A549 (cell line): ENCODE data around the gene NCEH1. TPM values are rescaled to one million over a fixed set of nuclear protein-coding genes. Genes with fewer than 3 reads are reported as not detected.
"Not testable (repeated sequence)": the region's sequence is repeated elsewhere in the genome, so short reads cannot be mapped to it uniquely, and the experiment has no call there.

Experiments
- ATAC-seq, 2 experiments: fragments of 200-7000 bp in 1 of 2; fragments of >200 bp in 1 of 2; cut with Nextera tagmentation in 1 of 2; cut with Tn5 transposase in 1 of 2; 3 replicates each; pipeline versions ENCODE4 v1.8.0 to v1.9.1; 2018 to 2020; ENCODE audit warnings: mild to moderate bottlenecking in 1 of 2, moderate library complexity in 1 of 2
- CTCF ChIA-PET: fragments of 300-600 bp; sonication (Branson Sonifier 250); formaldehyde crosslinking; extraction: SDS; loops from one replicate; lab custom pipeline; 2021; ENCODE audit warnings: antibody characterized with exemption, inconsistent platforms; lab: Yijun Ruan, JAX
- POLR2A ChIA-PET: fragments of 350-600 bp; formaldehyde crosslinking; extraction: SDS; loops from one replicate; lab custom pipeline; 2021; ENCODE audit warnings: antibody characterized with exemption, inconsistent platforms; lab: Yijun Ruan, JAX
- DNase-seq, 2 experiments: peaks; one replicate each; pipeline versions ENCODE4 v3.0.0 to v3.0.0-alpha.2; 2011 to 2016; ENCODE audit warnings: low read depth in 1 of 2, low spot score in 1 of 2
- FAIRE-seq: peaks from 2 replicates; lab custom pipeline; 2011; peaks lifted over from hg19 to GRCh38; lab: Jason Lieb, UNC
- H3K27ac ChIP-seq, 2 experiments: fragments of >200 bp; sonication (Bioruptor Twin); formaldehyde crosslinking; 3 replicates each; pipeline ENCODE4 v1.5.1; 2016 to 2017
- H3K4me1 ChIP-seq: fragments of >200 bp; sonication (Bioruptor Twin); formaldehyde crosslinking; 3 replicates; pipeline ENCODE4 v1.6.1; 2016
- H3K4me2 ChIP-seq: fragments of >200 bp; sonication (Bioruptor Twin); formaldehyde crosslinking; 3 replicates; pipeline ENCODE4 v1.6.1; 2016
- H3K4me3 ChIP-seq: fragments of >200 bp; sonication (Bioruptor Twin); formaldehyde crosslinking; 3 replicates; pipeline ENCODE4 v1.5.1; 2016
- H3K9me3 ChIP-seq: fragments of >200 bp; sonication (Bioruptor Twin); formaldehyde crosslinking; 3 replicates; pipeline ENCODE4 v1.6.1; 2016
- CEBPB ChIP-seq, 2 experiments: fragments of >200 bp in 1 of 2; sonication (Bioruptor Twin) in 1 of 2; formaldehyde crosslinking in 1 of 2; IDR thresholded peaks; 2 replicates each; pipeline ENCODE4 v1.6.1; 2012 to 2016
- CTCF ChIP-seq: fragments of >200 bp; sonication (Bioruptor Twin); formaldehyde crosslinking; IDR thresholded peaks from 3 replicates; pipeline ENCODE4 v1.5.1; 2016
- EP300 ChIP-seq, 2 experiments: fragments of >200 bp; sonication (Bioruptor Twin); formaldehyde crosslinking; IDR thresholded peaks; 2 replicates in 1 of 2; 3 replicates in 1 of 2; pipeline ENCODE4 v1.6.1; 2016 to 2017
- FOSB ChIP-seq: fragments of 250-450 bp; sonication (Bioruptor Pico); IDR thresholded peaks from 2 replicates; pipeline ENCODE4 v1.5.0; 2020; ENCODE audit warnings: mild to moderate bottlenecking, moderate library complexity
- FOSL2 ChIP-seq, 2 experiments: fragments of 450-650 bp in 1 of 2; fragments of >200 bp in 1 of 2; sonication (Bioruptor Twin) in 1 of 2; formaldehyde crosslinking; IDR thresholded peaks; 2 replicates each; pipeline versions ENCODE4 v1.5.0 to v1.6.1; 2016 to 2020; ENCODE audit warnings: mild to moderate bottlenecking in 1 of 2, moderate library complexity in 1 of 2
- HEYL ChIP-seq: fragments of 250-450 bp; sonication (Bioruptor Pico); IDR thresholded peaks from 2 replicates; pipeline ENCODE4 v1.8.0; 2021; ENCODE audit warnings: mild to moderate bottlenecking, moderate library complexity
- HOXA7 ChIP-seq: fragments of 250-450 bp; sonication (Bioruptor Pico); IDR thresholded peaks from 2 replicates; pipeline ENCODE4 v1.5.0; 2020; ENCODE audit warnings: mild to moderate bottlenecking, moderate library complexity
- JUN ChIP-seq, 2 experiments: fragments of >200 bp; sonication (Bioruptor Twin); formaldehyde crosslinking; IDR thresholded peaks; 2 replicates in 1 of 2; 3 replicates in 1 of 2; pipeline ENCODE4 v1.6.1; 2016 to 2017
- JUNB ChIP-seq: fragments of >200 bp; sonication (Bioruptor Twin); formaldehyde crosslinking; IDR thresholded peaks from 2 replicates; pipeline ENCODE4 v1.6.1; 2016
- MAX ChIP-seq: IDR thresholded peaks from 2 replicates; pipeline ENCODE4 v1.6.1; 2012
- NPAS2 ChIP-seq: fragments of 250-450 bp; sonication (Bioruptor Pico); IDR thresholded peaks from 2 replicates; pipeline ENCODE4 v1.8.0; 2022; ENCODE audit warnings: mild to moderate bottlenecking, moderate library complexity, borderline replicate concordance
- PBX3 ChIP-seq: IDR thresholded peaks from 2 replicates; pipeline ENCODE4 v1.6.1; 2012
- PHF8 ChIP-seq: fragments of 200-600 bp; sonication (generic); IDR thresholded peaks from 2 replicates; pipeline ENCODE4 v1.6.1; 2016; ENCODE audit warnings: low read depth, mild to moderate bottlenecking, antibody characterized with exemption, moderate library complexity, borderline replicate concordance
- POLR2A ChIP-seq: IDR thresholded peaks from 2 replicates; pipeline ENCODE4 v1.6.1; 2012; ENCODE audit warnings: mild to moderate bottlenecking, low read length
- RAD21 ChIP-seq, 2 experiments: fragments of >200 bp in 1 of 2; sonication (Bioruptor Twin) in 1 of 2; formaldehyde crosslinking in 1 of 2; IDR thresholded peaks in 1 of 2; conservative IDR thresholded peaks in 1 of 2; 2 replicates in 1 of 2; 3 replicates in 1 of 2; pipeline ENCODE4 v1.6.1; 2012 to 2018; ENCODE audit warnings: inconsistent platforms in 1 of 2
- SMC3 ChIP-seq: fragments of >200 bp; sonication (Bioruptor Twin); formaldehyde crosslinking; IDR thresholded peaks from 3 replicates; pipeline ENCODE4 v1.6.1; 2018; ENCODE audit warnings: inconsistent platforms
- WGBS: methylation state at CpG from one replicate; pipeline ENCODE4 v1.1.6; 2017; ENCODE audit errors: missing lambda C conversion rate; 5-methylcytosine and 5-hydroxymethylcytosine counted together
- polyA minus RNA-seq: library from RNA; depleted of rRNA, polyadenylated mRNA; stranded (reverse); fragments of >200 nt; gene quantifications from 2 replicates; pipeline ENCODE4 v1.2.3, GENCODE V29; 2011; rRNA and poly(A)+ RNA removed
- polyA plus RNA-seq, 4 experiments: library from polyadenylated mRNA; depleted of rRNA in 3 of 4; stranded (reverse); fragments of >200 nt; fragmentation: RNase III in 1 of 4; extraction: RNeasy Plus Mini Kit Qiagen cat#74134 plus additional on column Dnase treatment in 1 of 4; gene quantifications; 2 replicates in 3 of 4; 3 replicates in 1 of 4; pipeline ENCODE4 v1.2.3, GENCODE V29; 2011 to 2017
- TF ChIP-seq, protein P1 (sequence below): IDR thresholded peaks from 2 replicates; pipeline ENCODE4 v1.6.1; 2012; ENCODE audit warnings: low read depth, borderline replicate concordance
- TF ChIP-seq, protein P2 (sequence below): fragments of >200 bp; sonication (Bioruptor Twin); formaldehyde crosslinking; IDR thresholded peaks from 3 replicates; pipeline ENCODE4 v1.6.1; 2016

The NCEH1 gene
- 32.2 and 33.2 TPM in 2 replicates for polyA plus RNA-seq (2011; rRNA removed)
- polyA plus RNA-seq (2012; cell fraction: cytosol; rRNA removed) = 10.6 and 12.9 TPM in 2 replicates
- 12.4 TPM in 2 replicates for polyA plus RNA-seq (2012; cell fraction: nucleus; rRNA removed)
- 20.7 to 25.8 TPM (median 21.4 TPM) in 3 replicates for polyA plus RNA-seq (2017; fragmentation: RNase III; extraction: RNeasy Plus Mini Kit Qiagen cat#74134 plus additional on column Dnase treatment)
- 34.7 and 36.7 TPM in 2 replicates for polyA minus RNA-seq

DNA sequence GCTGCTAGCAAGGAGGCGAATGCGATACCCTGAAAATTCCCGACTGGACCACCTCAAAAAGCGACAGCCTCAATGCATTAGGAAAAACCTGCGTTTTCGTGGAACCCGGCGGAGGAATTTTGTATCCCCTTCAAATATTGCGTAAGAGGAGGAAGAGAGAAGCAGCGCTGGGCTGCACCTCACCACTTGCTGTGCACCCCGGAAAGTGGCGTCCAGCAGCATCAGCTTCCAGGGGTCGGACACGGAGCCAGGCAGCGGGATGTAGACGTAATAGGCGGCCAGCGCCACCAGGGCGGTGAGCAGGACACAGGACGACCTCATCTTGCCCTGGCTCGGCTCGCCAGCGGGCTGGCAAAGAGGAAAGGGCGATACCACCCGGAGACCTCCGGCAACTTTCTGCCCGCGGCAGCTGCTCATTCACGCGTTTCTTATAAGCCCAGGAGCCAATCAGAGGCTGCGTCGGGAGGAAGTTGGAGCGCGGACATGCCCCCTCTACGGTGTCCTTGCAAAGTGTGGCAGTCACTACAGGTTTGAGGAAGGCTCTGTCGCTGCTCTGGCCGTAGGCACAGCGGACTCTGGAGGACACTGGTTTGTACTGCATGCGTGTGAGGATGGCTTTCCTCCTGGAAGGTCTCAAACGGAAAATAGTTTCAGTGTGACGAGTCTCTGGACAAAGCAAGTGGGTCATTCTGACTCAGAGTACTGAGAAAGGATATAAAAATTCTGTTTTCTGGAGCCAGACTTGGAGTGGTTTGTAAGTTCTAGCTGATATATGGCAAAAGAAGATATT, at the start of gene NCEH1:
Gene NCEH1, minus strand, starts transcription at position 404 of the 790 bp plus-strand sequence. Its CDS starts 83 bp downstream, at position 321.
- peak; percentile 97 for FAIRE-seq
- CTCF ChIA-PET = interaction anchor here (0.6 to 6.7 kb wide), 20 partner anchors 9 to 87 kb away, joined by 3 to 83 read pairs (median 5); partner anchors contain the start of gene ECT2
- H3K9me3 ChIP-seq = no peaks in the 10 kb centered on the region
- peak; percentile 97 for TF ChIP-seq POLR2A
- TF ChIP-seq, protein P1, sequence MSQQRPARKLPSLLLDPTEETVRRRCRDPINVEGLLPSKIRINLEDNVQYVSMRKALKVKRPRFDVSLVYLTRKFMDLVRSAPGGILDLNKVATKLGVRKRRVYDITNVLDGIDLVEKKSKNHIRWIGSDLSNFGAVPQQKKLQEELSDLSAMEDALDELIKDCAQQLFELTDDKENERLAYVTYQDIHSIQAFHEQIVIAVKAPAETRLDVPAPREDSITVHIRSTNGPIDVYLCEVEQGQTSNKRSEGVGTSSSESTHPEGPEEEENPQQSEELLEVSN = peak; percentile 56; the same call in 1 of the 2 replicates
- peak; percentile 80 to 86 for TF ChIP-seq JUN (IDR thresholded peaks at IDR 0.05)
- peak; percentile 39; the same call in 1 of the 2 replicates for TF ChIP-seq JUNB
- peak; percentile 76 to 84 for TF ChIP-seq RAD21 (conservative IDR thresholded peaks at IDR 0.05 in 1 of 2, IDR thresholded peaks at IDR 0.05 in 1 of 2)
- no peak for TF ChIP-seq HEYL (CRISPR knock-in tag)
- peak; percentile 80 to 94 for TF ChIP-seq CEBPB (IDR thresholded peaks at IDR 0.05)
- peak in 1 of 2 experiments; percentile 30; a peak in 1 of 5 replicates for TF ChIP-seq EP300 (IDR thresholded peaks at IDR 0.05)
- peak; percentile 81 for TF ChIP-seq SMC3
- peak; percentile 85 for TF ChIP-seq MAX
- TF ChIP-seq, protein P2, sequence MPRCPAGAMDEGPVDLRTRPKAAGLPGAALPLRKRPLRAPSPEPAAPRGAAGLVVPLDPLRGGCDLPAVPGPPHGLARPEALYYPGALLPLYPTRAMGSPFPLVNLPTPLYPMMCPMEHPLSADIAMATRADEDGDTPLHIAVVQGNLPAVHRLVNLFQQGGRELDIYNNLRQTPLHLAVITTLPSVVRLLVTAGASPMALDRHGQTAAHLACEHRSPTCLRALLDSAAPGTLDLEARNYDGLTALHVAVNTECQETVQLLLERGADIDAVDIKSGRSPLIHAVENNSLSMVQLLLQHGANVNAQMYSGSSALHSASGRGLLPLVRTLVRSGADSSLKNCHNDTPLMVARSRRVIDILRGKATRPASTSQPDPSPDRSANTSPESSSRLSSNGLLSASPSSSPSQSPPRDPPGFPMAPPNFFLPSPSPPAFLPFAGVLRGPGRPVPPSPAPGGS = peak; percentile 61; the same call in 2 of the 3 replicates
- TF ChIP-seq FOSL2 (IDR thresholded peaks at IDR 0.05) = no peak
- TF ChIP-seq FOSL2 (CRISPR knock-in tag; IDR thresholded peaks at IDR 0.05) = peak; percentile 83
- no peak for TF ChIP-seq NPAS2
- peak; percentile 87 for TF ChIP-seq CTCF
- peak; percentile 65; the same call in 1 of the 2 replicates for TF ChIP-seq PHF8
- TF ChIP-seq PBX3 = peak; percentile 68; the same call in 1 of the 2 replicates
- TF ChIP-seq FOSB (CRISPR knock-in tag) = no peak
- no peak for TF ChIP-seq HOXA7
- H3K4me1 ChIP-seq = peaks cover 38% of the 10 kb centered on the region
- H3K4me3 ChIP-seq = peak within 1 kb of the TSS; percentile 92
- H3K4me2 ChIP-seq = peak within 1 kb of the TSS; percentile 81
- peak within 1 kb of the TSS; percentile 86 to 93 for H3K27ac ChIP-seq
- POLR2A ChIA-PET = interaction anchor here (0.6 to 4.4 kb wide), 7 partner anchors 11 to 86 kb away, joined by 3 to 66 read pairs (median 4); partner anchors contain the start of gene ECT2
- ATAC-seq = peak; percentile 97 to 98
- peak; percentile 95 to 98 for DNase-seq
- WGBS = under 1% methylated on average over 30 of the region's 41 CpGs

DNA sequence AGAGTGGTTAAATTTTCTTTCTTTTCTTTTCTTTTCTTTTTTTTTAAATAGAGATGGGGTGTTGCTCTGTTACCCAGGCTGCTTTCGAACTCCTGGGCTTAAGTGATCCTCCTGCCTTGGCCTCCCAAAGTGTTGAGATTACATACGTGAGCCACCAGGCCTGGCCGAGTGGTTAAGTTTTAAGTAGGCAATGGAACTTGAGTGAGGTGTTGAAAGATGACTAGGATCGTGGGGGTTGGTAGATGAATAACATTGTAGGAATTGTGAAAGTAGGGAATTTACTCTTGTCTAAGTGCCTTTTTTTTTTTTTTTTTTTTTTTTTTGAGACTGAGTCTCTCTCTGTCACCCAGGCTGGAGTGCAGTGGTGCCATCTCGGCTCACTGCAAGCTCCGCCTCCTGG, 49.5 kb upstream of the NCEH1 start:
- CTCF ChIA-PET = interaction anchor here (1.4 kb wide), 1 partner anchor 10 kb away, joined by 5 read pairs; the partner anchor contains the start of gene ECT2
- FAIRE-seq, H3K27ac ChIP-seq, H3K4me2 ChIP-seq, H3K9me3 ChIP-seq, POLR2A ChIA-PET, H3K4me3 ChIP-seq: not testable (repeated sequence)
- H3K4me1 ChIP-seq = peaks cover 19% of the 10 kb centered on the region; the same call in 2 of the 3 replicates
- ATAC-seq (peak in 1 of 2 experiments; percentile 33; a peak in 2 of 6 replicates), DNase-seq (peak in 1 of 2 experiments; percentile 47)
- WGBS = 82% methylated on average over 6 of the region's 6 CpGs
